OCI-LY3 (cell line): ENCODE results near the gene KLF16.

ENCODE experiments used
- CTCF ChIP-seq: fragments of 200-600, 300-600 bp; sonication (generic); IDR thresholded peaks from 2 replicates; pipeline ENCODE4 v1.5.1; 2014; ENCODE audit warnings: antibody characterized with exemption, low read length, low read depth
- EZH2phosphoT487 ChIP-seq: fragments of 200-600 bp; shearing (Covaris generic); IDR thresholded peaks from 2 replicates; pipeline ENCODE4 v1.6.1; 2018; ENCODE audit warnings: antibody characterized with exemption, mixed run types, low read depth

GRCh38 chr19:1861599-1862031 is 1.8 kb downstream of the KLF16 start:
- no peak for TF ChIP-seq CTCF
- TF ChIP-seq EZH2phosphoT487, result no peak
